Prostate gland (tissue), 2 donors: ENCODE measurements around the gene EIF4G3.

Experiments used
- CTCF ChIP-seq, 4 experiments: fragments of 200-600 bp in 2 of 4; fragments of 450-650 bp in 2 of 4; sonication (generic) in 2 of 4; IDR thresholded peaks; 1 replicate in 3 of 4; 2 replicates in 1 of 4; pipeline ENCODE4 v1.5.1; 2016 to 2019; ENCODE audit warnings: antibody characterized with exemption in 4 of 4, mild to moderate bottlenecking in 2 of 4, moderate library complexity in 2 of 4
- POLR2A ChIP-seq: fragments of 450-650 bp; IDR thresholded peaks from one replicate; pipeline ENCODE4 v1.6.1; 2016; ENCODE audit warnings: antibody characterized with exemption, mild to moderate bottlenecking
- POLR2AphosphoS5 ChIP-seq: sonication (generic); formaldehyde crosslinking; IDR thresholded peaks from one replicate; pipeline ENCODE4 v1.6.1; 2017; ENCODE audit warnings: antibody characterized with exemption

DNA sequence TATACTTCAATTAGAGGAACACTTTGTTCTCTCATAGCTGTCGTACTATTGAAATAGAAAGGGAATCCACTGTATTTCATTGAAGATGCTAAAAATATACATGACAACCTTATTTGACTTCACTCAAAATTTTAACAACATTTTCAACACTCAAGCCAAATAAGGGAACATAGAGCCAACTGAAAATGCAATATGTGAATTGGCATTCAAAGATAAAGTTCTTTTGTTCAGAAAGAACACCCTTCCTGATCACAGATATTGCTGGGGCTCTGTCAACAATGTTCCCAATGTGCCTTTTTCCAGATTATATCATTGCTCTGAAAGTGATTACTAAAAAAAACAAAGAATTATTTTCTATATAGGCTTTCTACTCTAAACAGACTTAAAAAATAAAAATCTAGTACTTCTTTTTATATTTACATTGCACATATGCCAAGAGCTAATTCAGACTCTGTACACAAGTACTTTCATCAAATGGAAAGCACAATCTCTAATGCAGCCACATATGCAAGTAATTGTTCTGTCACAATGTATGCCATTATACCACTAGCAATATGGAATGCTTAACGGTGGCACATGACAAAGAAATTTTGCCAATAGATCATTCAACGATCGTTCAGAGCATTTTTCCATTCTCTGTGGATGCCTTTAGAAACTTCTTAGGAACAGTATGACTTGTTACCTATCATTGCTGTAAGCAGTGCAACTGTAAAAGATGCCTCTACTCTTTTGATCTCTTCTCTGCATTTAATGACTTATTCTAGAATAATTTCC lies 171.0 kb downstream of the EIF4G3 start:
- TF ChIP-seq POLR2A (no peak), POLR2AphosphoS5 (no peak), CTCF (IDR thresholded peaks at IDR 0.05) (no peak)
